ENCODE data around the gene SLC31A1. TPM values are rescaled to one million over a fixed set of nuclear protein-coding genes. Genes with fewer than 3 reads are reported as not detected.

SLC31A1 gene
- total and polyA plus RNA-seq, 2 of the 13 experiments (the other 11 are each of a cell fraction or from before 2014, with no cell fraction given) = 62.9 to 70.0 TPM

DNA sequence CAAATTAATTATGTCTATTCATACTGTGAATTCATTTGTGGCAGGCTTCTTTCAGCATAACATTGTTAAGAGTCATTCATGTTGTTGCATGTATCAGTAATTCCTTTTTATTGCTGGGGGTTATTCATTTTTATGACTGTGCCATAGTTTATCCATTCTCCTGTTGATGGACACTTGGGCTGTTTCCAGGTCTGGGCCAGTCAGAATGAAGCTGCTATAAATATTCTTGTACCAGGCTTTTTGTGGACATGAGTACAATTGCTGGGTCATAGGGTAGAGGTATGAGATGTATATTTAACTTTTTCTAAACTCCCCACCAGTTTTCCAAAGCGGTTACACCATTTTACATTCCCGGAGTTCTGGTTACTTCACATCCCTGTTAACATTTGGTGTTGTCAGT lies 67.7 kb downstream of the SLC31A1 start:
- no peak overlapping the region for H3K9ac ChIP-seq (ENCODE audit: insufficient read depth, low read depth, low read length)
- no peaks in the 10 kb centered on the region for H4K20me1 ChIP-seq (ENCODE audit: insufficient read depth, low read length)
- H3K4me1 ChIP-seq (ENCODE audit: insufficient read depth, low read length) = no peaks in the 10 kb centered on the region
- H3K36me3 ChIP-seq (replicated peaks in 1 of 2; ENCODE audit: control insufficient read depth in 1 of 2, insufficient read depth in 2 of 2, low read length in 2 of 2) = peaks cover 31 to 86% of the 10 kb centered on the region in 2 experiments
- FAIRE-seq (no peak), DNase-seq (ENCODE audit: low spot score) (no peak), ATAC-seq (no peak)
- no peak overlapping the region for H3K4me2 ChIP-seq (ENCODE audit: low read depth, low read length)
- ChIA-PET CTCF (ENCODE audit: low intra/inter-chr PET ratio, low total read pairs) (no interaction called here), POLR2A (no interaction called here)
- H3K9me3 ChIP-seq (ENCODE audit: low read length) = no peaks in the 10 kb centered on the region
- in situ Hi-C loops (cut with HindIII; ENCODE audit: extremely low pct_ligation_motif_present, low pct_unique_long_range_greater_than_20kb) (no loop called here), intact Hi-C loops (cut with micrococcal nuclease; ENCODE audit: unreplicated experiment) (no loop called here)
- H3K27ac ChIP-seq (ENCODE audit: extremely low read length, insufficient read depth, low read length) = no peak overlapping the region
- H3K4me3 ChIP-seq (replicated peaks in 1 of 3; ENCODE audit: insufficient read depth in 1 of 3, low read depth in 2 of 3, low read length in 3 of 3) = no peak overlapping the region
- H3K27me3 ChIP-seq (ENCODE audit: control insufficient read depth in 1 of 2, insufficient read depth in 2 of 2, low read length in 2 of 2) = no peaks in the 10 kb centered on the region
- BruUV-seq (replicated peaks) = no TSS peak
- TF ChIP-seq DPF2 (CRISPR knock-in tag; IDR thresholded peaks at IDR 0.05; ENCODE audit: borderline replicate concordance, low read depth) (no peak), ZNF564 (CRISPR knock-in tag; IDR thresholded peaks at IDR 0.05) (no peak), FOXA3 (CRISPR knock-in tag; IDR thresholded peaks at IDR 0.05) (no peak), TEAD3 (CRISPR knock-in tag; optimal IDR thresholded peaks at IDR 0.05; ENCODE audit: borderline replicate concordance) (no peak), KDM3A (CRISPR knock-in tag; IDR thresholded peaks at IDR 0.05; ENCODE audit: low read depth) (no peak), ZSCAN20 (CRISPR knock-in tag; IDR thresholded peaks at IDR 0.05; ENCODE audit: borderline replicate concordance) (no peak), NR2F2 (IDR thresholded peaks at IDR 0.05; ENCODE audit: borderline replicate concordance, low read depth) (no peak), HNRNPUL1 (IDR thresholded peaks at IDR 0.05; ENCODE audit: low read depth, low read length) (no peak)
- TF ChIP-seq, protein P1, sequence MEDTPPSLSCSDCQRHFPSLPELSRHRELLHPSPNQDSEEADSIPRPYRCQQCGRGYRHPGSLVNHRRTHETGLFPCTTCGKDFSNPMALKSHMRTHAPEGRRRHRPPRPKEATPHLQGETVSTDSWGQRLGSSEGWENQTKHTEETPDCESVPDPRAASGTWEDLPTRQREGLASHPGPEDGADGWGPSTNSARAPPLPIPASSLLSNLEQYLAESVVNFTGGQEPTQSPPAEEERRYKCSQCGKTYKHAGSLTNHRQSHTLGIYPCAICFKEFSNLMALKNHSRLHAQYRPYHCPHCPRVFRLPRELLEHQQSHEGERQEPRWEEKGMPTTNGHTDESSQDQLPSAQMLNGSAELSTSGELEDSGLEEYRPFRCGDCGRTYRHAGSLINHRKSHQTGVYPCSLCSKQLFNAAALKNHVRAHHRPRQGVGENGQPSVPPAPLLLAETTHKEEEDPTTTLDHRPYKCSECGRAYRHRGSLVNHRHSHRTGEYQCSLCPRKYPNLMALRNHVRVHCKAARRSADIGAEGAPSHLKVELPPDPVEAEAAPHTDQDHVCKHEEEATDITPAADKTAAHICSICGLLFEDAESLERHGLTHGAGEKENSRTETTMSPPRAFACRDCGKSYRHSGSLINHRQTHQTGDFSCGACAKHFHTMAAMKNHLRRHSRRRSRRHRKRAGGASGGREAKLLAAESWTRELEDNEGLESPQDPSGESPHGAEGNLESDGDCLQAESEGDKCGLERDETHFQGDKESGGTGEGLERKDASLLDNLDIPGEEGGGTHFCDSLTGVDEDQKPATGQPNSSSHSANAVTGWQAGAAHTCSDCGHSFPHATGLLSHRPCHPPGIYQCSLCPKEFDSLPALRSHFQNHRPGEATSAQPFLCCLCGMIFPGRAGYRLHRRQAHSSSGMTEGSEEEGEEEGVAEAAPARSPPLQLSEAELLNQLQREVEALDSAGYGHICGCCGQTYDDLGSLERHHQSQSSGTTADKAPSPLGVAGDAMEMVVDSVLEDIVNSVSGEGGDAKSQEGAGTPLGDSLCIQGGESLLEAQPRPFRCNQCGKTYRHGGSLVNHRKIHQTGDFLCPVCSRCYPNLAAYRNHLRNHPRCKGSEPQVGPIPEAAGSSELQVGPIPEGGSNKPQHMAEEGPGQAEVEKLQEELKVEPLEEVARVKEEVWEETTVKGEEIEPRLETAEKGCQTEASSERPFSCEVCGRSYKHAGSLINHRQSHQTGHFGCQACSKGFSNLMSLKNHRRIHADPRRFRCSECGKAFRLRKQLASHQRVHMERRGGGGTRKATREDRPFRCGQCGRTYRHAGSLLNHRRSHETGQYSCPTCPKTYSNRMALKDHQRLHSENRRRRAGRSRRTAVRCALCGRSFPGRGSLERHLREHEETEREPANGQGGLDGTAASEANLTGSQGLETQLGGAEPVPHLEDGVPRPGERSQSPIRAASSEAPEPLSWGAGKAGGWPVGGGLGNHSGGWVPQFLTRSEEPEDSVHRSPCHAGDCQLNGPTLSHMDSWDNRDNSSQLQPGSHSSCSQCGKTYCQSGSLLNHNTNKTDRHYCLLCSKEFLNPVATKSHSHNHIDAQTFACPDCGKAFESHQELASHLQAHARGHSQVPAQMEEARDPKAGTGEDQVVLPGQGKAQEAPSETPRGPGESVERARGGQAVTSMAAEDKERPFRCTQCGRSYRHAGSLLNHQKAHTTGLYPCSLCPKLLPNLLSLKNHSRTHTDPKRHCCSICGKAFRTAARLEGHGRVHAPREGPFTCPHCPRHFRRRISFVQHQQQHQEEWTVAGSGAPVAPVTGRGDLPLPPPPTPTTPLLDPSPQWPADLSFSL (CRISPR knock-in tag; IDR thresholded peaks at IDR 0.05) = no peak
- TF ChIP-seq, protein P2, sequence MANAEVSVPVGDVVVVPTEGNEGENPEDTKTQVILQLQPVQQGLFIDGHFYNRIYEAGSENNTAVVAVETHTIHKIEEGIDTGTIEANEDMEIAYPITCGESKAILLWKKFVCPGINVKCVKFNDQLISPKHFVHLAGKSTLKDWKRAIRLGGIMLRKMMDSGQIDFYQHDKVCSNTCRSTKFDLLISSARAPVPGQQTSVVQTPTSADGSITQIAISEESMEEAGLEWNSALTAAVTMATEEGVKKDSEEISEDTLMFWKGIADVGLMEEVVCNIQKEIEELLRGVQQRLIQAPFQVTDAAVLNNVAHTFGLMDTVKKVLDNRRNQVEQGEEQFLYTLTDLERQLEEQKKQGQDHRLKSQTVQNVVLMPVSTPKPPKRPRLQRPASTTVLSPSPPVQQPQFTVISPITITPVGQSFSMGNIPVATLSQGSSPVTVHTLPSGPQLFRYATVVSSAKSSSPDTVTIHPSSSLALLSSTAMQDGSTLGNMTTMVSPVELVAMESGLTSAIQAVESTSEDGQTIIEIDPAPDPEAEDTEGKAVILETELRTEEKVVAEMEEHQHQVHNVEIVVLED (CRISPR knock-in tag; IDR thresholded peaks at IDR 0.05; ENCODE audit: borderline replicate concordance) = no peak
- TF ChIP-seq, protein P3, sequence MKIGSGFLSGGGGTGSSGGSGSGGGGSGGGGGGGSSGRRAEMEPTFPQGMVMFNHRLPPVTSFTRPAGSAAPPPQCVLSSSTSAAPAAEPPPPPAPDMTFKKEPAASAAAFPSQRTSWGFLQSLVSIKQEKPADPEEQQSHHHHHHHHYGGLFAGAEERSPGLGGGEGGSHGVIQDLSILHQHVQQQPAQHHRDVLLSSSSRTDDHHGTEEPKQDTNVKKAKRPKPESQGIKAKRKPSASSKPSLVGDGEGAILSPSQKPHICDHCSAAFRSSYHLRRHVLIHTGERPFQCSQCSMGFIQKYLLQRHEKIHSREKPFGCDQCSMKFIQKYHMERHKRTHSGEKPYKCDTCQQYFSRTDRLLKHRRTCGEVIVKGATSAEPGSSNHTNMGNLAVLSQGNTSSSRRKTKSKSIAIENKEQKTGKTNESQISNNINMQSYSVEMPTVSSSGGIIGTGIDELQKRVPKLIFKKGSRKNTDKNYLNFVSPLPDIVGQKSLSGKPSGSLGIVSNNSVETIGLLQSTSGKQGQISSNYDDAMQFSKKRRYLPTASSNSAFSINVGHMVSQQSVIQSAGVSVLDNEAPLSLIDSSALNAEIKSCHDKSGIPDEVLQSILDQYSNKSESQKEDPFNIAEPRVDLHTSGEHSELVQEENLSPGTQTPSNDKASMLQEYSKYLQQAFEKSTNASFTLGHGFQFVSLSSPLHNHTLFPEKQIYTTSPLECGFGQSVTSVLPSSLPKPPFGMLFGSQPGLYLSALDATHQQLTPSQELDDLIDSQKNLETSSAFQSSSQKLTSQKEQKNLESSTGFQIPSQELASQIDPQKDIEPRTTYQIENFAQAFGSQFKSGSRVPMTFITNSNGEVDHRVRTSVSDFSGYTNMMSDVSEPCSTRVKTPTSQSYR (CRISPR knock-in tag; IDR thresholded peaks at IDR 0.05; ENCODE audit: borderline replicate concordance) = no peak
- TF ChIP-seq, protein P4, sequence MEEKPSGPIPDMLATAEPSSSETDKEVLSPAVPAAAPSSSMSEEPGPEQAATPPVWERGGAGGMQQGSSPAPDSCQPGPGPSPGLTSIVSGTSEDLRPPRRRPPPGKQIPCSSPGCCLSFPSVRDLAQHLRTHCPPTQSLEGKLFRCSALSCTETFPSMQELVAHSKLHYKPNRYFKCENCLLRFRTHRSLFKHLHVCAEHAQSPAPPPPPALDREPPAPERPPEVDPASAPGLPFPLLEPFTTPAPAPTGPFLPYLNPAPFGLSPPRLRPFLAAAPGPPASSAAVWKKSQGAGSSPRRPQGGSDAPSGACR (CRISPR knock-in tag; IDR thresholded peaks at IDR 0.05) = no peak
- H3K79me2 ChIP-seq (ENCODE audit: insufficient read depth, low read length) = no peaks in the 10 kb centered on the region
- H2AFZ ChIP-seq (ENCODE audit: low read length) = no peak overlapping the region
- 96% methylated on average over 2 of the region's 2 CpGs for WGBS (ENCODE audit: low lambda C conversion rate)

Measured in HepG2 (cell line).